Neutrophil (primary cell): ENCODE measurements around the gene HSDL1.

Experiments used
- H3K27ac ChIP-seq: fragments of 200-600 bp; sonication (generic); 2 replicates; pipeline ENCODE4 v1.5.1; 2016; ENCODE audit warnings: mild to moderate bottlenecking, moderate library complexity
- H3K27me3 ChIP-seq: fragments of 200-600 bp; sonication (generic); 2 replicates; pipeline ENCODE4 v1.6.0; 2016; ENCODE audit warnings: mild to moderate bottlenecking
- H3K36me3 ChIP-seq: fragments of 200-600 bp; sonication (generic); 2 replicates; pipeline ENCODE4 v1.5.1; 2017
- H3K4me1 ChIP-seq, 2 experiments: fragments of 200-600 bp in 1 of 2; sonication (generic) in 1 of 2; 1 replicate in 1 of 2; 2 replicates in 1 of 2; pipeline versions ENCODE4 v1.5.1 to v1.6.1; 2013 to 2016; ENCODE audit warnings: low read depth in 1 of 2, low read length in 1 of 2, mild to moderate bottlenecking in 1 of 2, moderate library complexity in 1 of 2; ENCODE audit not compliant: control insufficient read depth in 1 of 2, insufficient read depth in 1 of 2
- H3K4me3 ChIP-seq, 2 experiments: fragments of 200-600 bp in 1 of 2; sonication (generic) in 1 of 2; 1 replicate in 1 of 2; 2 replicates in 1 of 2; pipeline ENCODE4 v1.5.1; 2013 to 2016; ENCODE audit warnings: low read depth in 1 of 2, low read length in 1 of 2, mild to moderate bottlenecking in 1 of 2, moderate library complexity in 1 of 2
- H3K9me3 ChIP-seq: fragments of 200-600 bp; sonication (generic); 2 replicates; pipeline ENCODE4 v1.5.1; 2016
- TF ChIP-seq, protein P1 (sequence below): fragments of 200-600 bp; sonication (generic); IDR thresholded peaks from 2 replicates; pipeline ENCODE4 v1.5.1; 2016; ENCODE audit warnings: antibody characterized with exemption

Gene HSDL1

DNA sequence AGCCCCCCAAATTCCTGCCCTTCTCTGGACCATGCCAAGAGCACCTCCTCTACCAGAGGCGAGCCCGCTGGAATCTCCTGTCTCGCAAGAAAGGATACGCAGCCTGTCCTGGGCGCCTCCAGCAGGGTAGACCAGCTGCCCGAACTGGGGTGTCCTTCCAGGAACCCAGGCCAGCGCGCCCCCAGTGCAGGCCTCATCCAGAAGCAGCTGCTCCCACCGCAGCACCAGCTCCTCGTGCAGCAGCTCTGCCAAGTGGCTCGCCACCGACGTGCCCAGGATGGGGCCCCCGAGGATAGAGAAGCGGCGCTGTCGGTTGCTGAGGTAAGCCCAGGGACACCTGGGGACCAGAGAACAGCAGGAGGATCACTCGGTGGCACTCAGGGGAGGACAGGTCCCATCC lies 37.1 kb upstream of the HSDL1 start:
- no peak overlapping the region for H3K27ac ChIP-seq
- H3K4me1 ChIP-seq, result peaks cover 11% of the 10 kb centered on the region in 2 experiments
- TF ChIP-seq, protein P1, sequence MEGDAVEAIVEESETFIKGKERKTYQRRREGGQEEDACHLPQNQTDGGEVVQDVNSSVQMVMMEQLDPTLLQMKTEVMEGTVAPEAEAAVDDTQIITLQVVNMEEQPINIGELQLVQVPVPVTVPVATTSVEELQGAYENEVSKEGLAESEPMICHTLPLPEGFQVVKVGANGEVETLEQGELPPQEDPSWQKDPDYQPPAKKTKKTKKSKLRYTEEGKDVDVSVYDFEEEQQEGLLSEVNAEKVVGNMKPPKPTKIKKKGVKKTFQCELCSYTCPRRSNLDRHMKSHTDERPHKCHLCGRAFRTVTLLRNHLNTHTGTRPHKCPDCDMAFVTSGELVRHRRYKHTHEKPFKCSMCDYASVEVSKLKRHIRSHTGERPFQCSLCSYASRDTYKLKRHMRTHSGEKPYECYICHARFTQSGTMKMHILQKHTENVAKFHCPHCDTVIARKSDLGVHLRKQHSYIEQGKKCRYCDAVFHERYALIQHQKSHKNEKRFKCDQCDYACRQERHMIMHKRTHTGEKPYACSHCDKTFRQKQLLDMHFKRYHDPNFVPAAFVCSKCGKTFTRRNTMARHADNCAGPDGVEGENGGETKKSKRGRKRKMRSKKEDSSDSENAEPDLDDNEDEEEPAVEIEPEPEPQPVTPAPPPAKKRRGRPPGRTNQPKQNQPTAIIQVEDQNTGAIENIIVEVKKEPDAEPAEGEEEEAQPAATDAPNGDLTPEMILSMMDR, result no peak
- H3K4me3 ChIP-seq, result no peak overlapping the region
- H3K36me3 ChIP-seq, result peaks cover 74% of the 10 kb centered on the region
- no peaks in the 10 kb centered on the region for H3K9me3 ChIP-seq
- H3K27me3 ChIP-seq, result no peaks in the 10 kb centered on the region

DNA sequence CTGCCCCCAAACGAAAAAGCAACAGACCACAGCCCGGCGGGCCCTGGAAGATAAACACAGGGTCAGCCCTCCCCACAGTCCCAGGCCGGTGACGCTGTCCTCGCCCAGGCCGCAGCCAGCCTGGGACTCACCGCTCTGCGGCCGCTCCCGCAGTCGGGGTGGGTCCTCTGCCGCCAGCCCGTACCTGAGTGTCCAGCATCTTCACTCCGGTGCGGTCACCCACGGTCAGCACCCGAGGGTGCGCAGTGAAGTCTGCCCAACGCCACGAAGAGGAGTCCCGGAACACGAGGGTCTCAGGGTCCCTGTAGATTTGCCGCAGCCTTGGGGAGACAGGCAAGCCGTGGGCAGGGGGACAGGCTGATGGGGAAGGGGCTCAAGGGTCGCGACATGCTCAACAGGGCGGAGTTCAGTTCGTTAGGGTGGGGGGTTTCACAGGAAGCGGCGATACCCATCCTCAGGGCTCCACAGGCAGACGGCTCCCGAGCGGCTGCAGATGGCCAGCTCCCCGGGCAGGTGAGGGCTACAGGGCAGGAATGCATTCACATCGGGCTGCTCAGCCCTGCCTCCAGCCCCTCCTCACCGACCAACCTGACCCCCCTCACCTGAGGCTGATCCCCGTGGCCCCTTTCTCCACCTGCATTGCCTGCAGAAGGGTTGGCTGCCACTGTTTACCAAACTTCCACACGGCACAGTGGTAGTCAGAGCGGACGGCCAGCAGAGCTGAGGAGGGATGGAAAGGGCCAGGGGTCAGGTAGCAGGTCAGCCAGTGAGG lies 36.4 kb upstream of the HSDL1 start:
- H3K27ac ChIP-seq, result no peak overlapping the region
- peaks cover 74% of the 10 kb centered on the region for H3K36me3 ChIP-seq
- H3K4me3 ChIP-seq, result no peak overlapping the region
- TF ChIP-seq, protein P1, result no peak
- H3K9me3 ChIP-seq, result no peaks in the 10 kb centered on the region
- H3K27me3 ChIP-seq, result no peaks in the 10 kb centered on the region
- peaks cover 7 to 11% of the 10 kb centered on the region in 2 experiments for H3K4me1 ChIP-seq

DNA sequence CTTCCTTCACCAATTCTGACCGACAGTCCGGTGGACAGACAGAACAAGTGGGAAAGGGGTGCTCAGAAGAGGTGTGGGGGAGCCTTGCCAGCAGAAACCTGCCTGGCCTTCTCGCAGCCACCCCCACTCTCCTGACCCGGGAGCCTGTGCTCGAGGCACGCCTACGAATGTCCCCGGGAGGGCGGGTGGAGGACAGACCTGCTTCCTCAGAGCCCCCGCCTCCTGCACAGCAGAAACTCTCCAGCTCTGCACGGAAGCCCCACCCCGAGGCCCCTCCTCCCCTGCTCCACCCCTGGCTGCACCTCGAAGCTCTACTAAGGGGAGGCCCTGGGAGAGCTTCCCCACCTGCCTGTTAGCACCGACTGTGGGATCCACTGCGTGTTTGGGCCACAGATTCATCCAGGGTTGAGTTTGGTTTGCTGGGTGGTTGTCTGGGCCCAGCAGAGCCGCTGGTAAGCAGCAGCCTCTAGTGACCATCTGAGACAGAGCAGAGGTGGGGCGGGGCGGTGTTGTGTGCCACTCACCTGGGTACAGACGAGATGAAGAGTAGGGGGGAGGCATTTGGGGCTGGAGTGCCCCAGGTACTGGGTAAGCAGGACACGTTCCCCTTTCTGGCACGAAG lies 35.7 kb upstream of the HSDL1 start:
- no peak overlapping the region for H3K4me3 ChIP-seq
- H3K4me1 ChIP-seq, result peaks cover 8 to 13% of the 10 kb centered on the region in 2 experiments
- TF ChIP-seq, protein P1, result no peak
- no peaks in the 10 kb centered on the region for H3K27me3 ChIP-seq
- H3K36me3 ChIP-seq, result peaks cover 74% of the 10 kb centered on the region
- H3K27ac ChIP-seq, result no peak overlapping the region
- no peaks in the 10 kb centered on the region for H3K9me3 ChIP-seq

DNA sequence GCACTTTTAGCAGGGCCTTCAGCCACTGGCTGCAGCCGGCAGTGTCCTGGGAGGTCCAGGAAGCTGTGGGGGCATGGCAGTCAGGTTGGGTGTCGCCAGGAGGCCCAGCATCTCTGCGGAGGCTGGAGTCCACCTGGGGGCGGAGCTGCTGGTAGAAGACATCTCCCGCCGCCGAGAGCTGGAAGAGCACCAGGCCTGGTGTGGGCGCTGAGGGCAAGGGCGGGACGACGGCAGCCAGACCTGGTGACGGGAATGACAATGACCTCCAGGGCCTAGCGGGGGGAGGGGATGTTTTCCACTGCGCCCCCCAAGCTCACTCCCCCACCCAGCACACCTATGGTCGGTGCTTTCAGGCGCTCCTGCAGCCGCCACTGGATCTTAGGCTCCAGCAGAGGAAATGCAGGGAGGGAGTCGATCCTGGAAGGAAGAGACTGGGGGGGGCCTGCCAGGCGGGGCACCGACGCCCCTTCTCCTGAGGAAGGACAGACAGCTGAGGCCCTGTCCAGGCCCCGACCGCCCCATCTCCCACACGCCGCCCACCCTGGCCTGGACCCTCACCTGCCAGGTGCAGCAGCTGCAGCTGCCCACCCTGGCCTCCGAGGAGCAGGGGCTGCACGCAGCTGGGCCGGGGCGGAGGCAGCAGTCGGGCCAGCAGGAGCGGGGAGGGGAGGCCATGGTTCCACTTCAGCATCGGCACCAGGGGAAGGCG lies 34.8 kb upstream of the HSDL1 start:
- Histone ChIP-seq H3K27me3 (no peaks in the 10 kb centered on the region), H3K4me1 (peaks cover 14 to 17% of the 10 kb centered on the region in 2 experiments), H3K36me3 (peaks cover 70% of the 10 kb centered on the region), H3K27ac (no peak overlapping the region), H3K4me3 (no peak overlapping the region), H3K9me3 (no peaks in the 10 kb centered on the region)
- TF ChIP-seq, protein P1, result no peak

DNA sequence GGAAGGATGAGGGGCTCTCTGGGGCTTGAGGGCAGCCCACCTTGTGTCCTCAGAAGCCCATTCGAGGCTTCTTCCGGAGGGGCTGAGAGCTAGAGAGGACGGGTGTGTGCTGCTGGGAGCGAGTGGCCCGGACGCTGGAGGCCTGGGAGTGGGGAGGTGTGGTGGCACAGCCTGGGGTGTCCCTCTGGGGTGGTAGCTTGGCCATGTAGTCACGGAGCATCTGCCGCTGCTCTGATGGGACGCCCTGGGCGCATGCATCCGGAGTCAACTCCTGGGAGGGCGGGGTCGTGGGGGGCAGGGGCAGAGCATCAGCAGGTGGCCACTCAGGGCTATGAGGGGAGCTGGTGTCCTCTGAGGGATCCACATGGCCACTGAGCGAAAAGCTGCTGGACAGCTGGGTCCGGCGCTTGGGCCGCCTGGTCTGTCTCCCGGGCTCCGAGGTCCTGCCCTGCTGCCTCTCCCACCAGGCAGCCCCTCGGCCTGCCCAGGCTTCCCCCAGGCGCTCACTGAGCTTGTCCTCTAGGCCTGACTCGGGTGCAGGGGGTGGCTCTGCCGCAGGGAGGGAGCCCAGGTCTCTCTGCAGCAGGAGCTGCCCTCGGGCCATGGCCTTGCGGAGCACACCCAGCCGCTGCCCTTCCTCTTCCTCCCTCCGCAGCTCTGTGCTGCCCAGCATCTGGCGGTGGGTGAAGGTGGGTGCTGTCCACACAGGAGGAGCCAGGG lies 34.1 kb upstream of the HSDL1 start:
- Histone ChIP-seq H3K9me3 (no peaks in the 10 kb centered on the region), H3K4me3 (no peak overlapping the region), H3K36me3 (peaks cover 65% of the 10 kb centered on the region), H3K4me1 (peaks cover 14 to 22% of the 10 kb centered on the region in 2 experiments), H3K27ac (no peak overlapping the region), H3K27me3 (no peaks in the 10 kb centered on the region)
- TF ChIP-seq, protein P1, result no peak
